Daoy (cell line): Measurements from ENCODE around the gene SLC35E1. TPM values are rescaled to one million over a fixed set of nuclear protein-coding genes. Genes with fewer than 3 reads are reported as not detected.
"Not testable (repeated sequence)": the region's sequence is repeated elsewhere in the genome, so short reads cannot be mapped to it uniquely, and the experiment has no call there.

Source experiments
- DNase-seq: peaks from one replicate; pipeline ENCODE4 v3.0.0-alpha.2; 2015; ENCODE audit warnings: low read depth
- total RNA-seq: library from RNA; depleted of rRNA; stranded (reverse); fragments of >200 nt; shearing (Covaris generic); gene quantifications from 2 replicates; pipeline ENCODE4 v1.2.3, GENCODE V29; 2014

Gene SLC35E1
- total RNA-seq, 1 experiment from 2014 or later, result 25.4 TPM

DNA sequence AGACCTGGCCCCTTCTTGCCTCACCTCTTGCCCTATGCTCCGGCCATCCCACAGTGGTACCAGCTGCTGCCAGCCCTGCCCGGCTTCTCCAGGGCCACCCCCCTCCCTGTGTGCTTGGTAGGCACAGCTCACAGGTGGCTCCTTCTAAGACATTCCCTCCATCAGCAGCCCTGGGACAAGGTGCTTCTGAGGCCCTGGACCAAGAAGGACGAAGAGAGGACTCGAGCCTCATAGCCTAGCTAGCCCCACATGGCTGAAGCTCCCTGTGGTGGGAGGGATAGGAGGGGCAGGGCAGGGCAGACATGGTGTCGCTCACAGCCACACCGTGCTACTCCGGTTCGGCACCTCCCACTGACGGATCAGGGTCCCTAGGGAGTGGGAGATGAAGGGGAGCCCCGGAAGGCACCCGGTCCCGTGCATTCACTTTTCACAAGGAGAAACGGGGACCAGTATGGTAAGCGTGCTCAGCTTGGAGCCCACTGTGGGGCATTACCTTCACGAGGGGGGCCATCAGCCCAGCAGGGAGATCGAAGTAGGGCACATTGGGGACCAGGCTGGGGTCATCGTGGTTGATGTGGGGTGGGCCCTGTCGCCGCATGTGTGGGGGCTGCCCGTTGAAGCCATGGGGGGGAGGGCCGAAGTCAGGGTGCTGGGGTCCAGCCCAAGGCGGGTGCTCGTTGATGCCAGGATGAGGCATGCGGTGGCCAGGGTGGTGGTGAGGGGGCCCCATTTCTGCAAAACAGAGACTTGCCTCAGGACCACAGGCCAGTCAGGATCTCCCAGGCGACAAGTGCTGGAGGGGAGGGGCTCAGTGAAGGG is 49.4 kb downstream of the SLC35E1 start:
- DNase-seq, result no peak

GRCh38 chr19:16521715-16522289 is 50.4 kb downstream of the SLC35E1 start:
- DNase-seq, result no peak

- DNase-seq, result no peak
Observed at GRCh38 chr19:16520986-16521624, 51.1 kb downstream of the SLC35E1 start.

DNA sequence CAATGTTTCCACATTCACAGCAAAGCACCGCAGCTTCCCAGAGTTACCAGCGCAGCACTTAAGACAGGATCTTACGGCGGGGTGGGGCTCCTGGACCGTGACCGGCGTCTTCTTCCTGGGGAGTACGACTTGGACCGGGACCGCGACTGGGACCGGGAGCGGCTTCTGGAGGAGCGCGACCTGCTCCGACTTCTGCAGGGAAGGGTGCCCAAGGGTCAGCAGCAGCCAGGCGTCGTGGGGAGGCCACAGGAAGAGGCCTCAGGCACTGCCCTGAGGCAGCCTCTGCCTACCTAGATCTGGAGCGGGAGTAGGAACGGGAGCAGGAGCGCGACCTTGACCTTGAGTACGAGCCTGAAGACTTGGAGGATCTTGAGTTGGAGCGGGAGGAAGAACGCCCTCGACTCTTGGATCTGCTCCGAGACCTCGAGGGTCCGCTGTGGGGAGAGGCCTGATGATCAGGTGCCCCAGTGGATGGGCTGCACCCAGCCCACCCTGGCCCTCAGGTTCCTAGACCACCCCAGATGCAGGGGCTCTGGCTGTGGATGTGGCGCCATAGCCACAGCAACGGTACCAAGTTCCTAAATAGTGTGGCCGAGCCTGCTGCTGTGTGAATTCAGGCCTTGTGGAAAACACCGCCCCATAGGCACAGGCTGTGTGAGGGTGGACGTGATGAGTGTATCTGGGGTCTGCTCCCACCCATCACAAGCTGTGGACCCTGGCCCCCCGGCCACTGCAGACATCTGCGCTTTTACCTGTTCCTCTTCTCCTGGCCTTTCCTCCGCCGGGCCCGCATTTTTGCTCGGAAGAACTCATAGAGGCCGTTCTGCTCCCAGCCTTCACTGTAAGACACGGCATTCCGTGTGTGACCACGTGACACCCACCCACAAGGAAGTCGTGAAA is 51.9 kb downstream of the SLC35E1 start:
- no peak for DNase-seq

GRCh38 chr19:16519230-16519687 is 53.0 kb downstream of the SLC35E1 start:
- no peak for DNase-seq

DNA sequence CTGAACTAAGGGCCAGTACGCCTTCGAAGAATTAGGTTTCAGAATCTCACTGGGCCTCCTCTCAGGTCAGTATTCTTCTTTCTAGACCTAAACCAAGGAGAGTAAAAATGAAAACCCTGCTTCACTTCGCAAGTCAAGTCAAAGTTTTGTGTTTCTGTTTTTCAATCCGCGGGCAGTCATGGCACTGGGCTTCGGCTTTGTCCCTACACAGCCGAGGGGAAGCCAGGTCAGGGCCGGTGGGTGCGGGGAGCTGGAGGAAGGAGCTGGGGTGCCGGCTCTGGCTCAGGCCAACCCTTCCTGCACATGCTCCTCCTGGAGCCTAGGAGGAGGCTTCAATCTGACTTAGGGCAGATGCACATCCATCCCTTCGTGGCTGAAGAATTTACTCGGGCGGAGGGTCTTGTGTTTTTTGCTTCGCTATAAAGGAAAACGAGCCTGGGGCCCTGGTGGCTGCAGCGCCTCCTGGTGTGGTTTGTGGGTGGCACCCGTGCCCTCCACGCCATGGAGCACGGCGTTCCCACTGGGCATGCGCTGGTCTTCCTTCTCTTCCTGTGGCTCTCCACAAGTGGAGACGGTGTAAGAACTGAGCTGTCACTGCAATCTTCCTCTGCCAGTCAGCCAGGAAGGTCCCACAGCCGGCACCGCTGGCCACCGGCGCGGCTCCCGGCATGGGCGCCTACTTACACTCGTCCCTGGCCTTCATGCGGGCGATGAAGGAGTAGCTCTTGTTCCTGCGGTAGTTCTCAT is 53.6 kb downstream of the SLC35E1 start:
- DNase-seq, result no peak

DNA sequence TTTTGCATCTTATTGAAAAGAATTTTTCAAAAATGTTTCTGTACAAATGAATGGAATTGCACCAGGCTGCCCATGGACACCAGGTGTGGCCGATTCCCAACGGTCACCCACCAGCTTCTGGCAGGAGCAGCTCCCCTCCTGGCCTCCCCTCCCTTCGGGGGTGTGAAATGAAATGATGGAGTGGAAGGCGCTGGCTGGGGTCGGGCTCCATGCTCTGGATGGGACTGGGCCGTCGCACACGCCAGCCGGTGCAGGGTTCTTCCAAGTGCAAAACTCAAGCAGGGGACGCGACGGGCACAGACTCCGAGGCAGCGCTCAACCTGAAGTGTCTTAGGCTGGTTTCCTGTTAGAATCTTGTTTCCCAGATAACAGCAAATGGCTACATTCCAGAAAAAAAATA is 54.2 kb downstream of the SLC35E1 start:
- DNase-seq, result no peak

GRCh38 chr19:16516923-16517610 is 55.1 kb downstream of the SLC35E1 start:
- DNase-seq, result no peak

- no peak for DNase-seq
Observed at GRCh38 chr19:16516381-16516780, 55.8 kb downstream of the SLC35E1 start.

- DNase-seq, result no peak
Observed at GRCh38 chr19:16514383-16515019, 57.7 kb downstream of the SLC35E1 start.

DNA sequence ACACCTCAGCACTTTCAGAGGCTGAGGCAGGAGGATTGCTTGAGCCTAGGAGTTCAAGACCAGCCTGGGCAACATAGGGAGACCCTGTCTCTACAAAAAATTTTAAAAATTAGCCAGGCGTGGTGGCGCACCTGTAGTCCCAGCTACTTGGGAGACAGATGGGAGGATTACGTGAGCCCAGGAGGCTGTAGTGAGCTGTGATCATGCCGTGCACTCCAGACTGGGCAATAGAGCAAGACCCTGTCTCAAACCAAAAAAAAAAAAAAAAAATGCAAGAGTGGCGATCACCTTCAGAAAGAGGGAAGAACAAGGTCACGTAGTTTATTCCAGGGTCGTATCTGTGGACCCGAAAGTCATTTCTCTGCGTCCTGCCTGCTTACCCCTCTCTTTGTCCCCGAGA is 59.6 kb downstream of the SLC35E1 start:
- not testable (repeated sequence) for DNase-seq

GRCh38 chr19:16509141-16510061 is 62.8 kb downstream of the SLC35E1 start:
- DNase-seq, result no peak

DNA sequence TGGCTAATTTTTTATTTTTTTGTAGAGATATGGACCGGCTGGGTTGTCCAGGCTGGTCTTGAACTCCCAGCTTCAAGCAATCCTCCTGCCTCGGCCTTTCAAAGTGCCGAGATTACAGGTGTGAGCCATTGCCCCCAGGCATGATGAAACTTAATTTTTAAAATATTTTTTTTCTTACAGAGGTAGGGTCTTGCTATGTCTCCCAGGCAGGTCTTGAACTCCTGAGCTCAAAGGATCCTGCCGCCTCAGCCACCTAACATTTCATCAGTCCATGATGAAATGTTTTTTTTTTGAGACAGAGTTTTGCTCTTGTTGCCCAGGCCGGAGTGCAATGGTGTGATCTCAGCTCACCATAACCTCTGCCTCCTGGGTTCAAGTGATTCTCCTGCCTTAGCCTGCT is 63.7 kb downstream of the SLC35E1 start:
- no peak for DNase-seq

DNA sequence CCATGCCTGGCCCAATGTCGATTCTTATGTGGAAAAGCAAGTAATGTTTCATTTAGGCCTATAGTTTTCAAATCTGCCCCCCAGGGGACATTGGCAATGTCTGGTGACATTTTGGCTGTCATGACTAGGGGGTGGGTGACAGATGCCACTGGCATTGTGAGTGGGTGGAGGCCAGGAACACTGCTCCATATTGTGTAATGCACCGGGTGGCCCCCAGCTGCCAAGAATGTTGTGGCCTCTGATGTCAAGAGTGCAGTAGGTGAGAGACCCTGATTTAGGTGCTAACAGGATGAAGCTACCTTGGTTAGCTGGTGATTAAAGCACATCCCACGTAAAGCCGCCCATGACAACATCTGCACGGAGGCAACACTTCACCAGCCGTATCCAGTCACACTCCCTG is 65.3 kb downstream of the SLC35E1 start:
- no peak for DNase-seq

- not testable (repeated sequence) for DNase-seq
Observed at GRCh38 chr19:16506161-16506560, 66.1 kb downstream of the SLC35E1 start.

DNA sequence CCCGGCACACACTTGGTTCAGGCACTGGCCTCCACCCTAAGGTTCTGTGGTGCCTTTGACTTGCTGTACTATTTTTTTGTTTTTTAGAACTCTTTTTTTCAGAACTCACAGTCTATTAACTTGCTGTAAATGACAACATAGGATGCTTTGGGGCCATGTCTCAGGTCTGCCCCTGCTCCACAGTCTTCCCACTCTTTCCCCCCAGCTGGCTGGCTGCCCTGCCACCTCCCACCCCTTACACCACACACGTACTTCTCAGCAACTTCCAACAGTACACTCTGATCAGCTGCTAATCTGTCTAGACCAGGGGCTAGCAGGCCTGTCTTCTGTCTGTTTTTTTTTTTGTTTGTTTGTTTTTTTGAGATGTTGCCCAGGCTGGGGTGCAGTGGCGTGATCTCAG is 67.9 kb downstream of the SLC35E1 start:
- DNase-seq, result no peak
